Upper lobe of right lung (tissue), 1 donor: Measurements from ENCODE around the gene DYNLRB2. TPM values are rescaled to one million over a fixed set of nuclear protein-coding genes. Genes with fewer than 3 reads are reported as not detected.
A peak's percentile ranks its signal among the peaks of the same experiment; 100 is the strongest.

ENCODE experiments used
- ATAC-seq: fragments of 200-7000 bp; cut with Tn5 transposase; one replicate; pipeline ENCODE4 v1.9.1; 2020; ENCODE audit warnings: mild to moderate bottlenecking, moderate library complexity
- DNase-seq: peaks from one replicate; pipeline ENCODE4 v3.0.0-alpha.2; 2020
- H3K27ac ChIP-seq: fragments of 200-600 bp; one replicate; pipeline ENCODE4 v1.8.0; 2022
- H3K27me3 ChIP-seq: fragments of 200-600 bp; one replicate; pipeline ENCODE4 v1.8.0; 2022; ENCODE audit warnings: mild to moderate bottlenecking
- H3K36me3 ChIP-seq: fragments of 200-600 bp; one replicate; pipeline ENCODE4 v1.8.0; 2022
- H3K4me1 ChIP-seq: fragments of 200-600 bp; one replicate; pipeline ENCODE4 v1.8.0; 2022
- H3K4me3 ChIP-seq: fragments of 200-600 bp; one replicate; pipeline ENCODE4 v1.8.0; 2022; ENCODE audit warnings: mild to moderate bottlenecking
- H3K9me3 ChIP-seq: fragments of 200-600 bp; one replicate; pipeline ENCODE4 v1.8.0; 2022
- CTCF ChIP-seq: fragments of 200-600 bp; IDR thresholded peaks from one replicate; pipeline ENCODE4 v1.8.0; 2022; ENCODE audit warnings: antibody characterized with exemption
- intact Hi-C: fragments of 100-400 bp; cut with DNase I; formaldehyde crosslinking; loops from one replicate; pipeline ENCODE4 v1.11.0; 2022
- total RNA-seq: library from RNA; stranded (reverse); fragmentation: NEBNext Ultra II Directional; extraction: Animal tissue kit (Norgen Biotek cat#: 25700); gene quantifications from one replicate; pipeline ENCODE4 v1.2.1, GENCODE V29; 2021
- donor health status: DM: no; HTN: yes; CAD: no; lungs with severe emphysema.

Gene DYNLRB2
- total RNA-seq, 1 donor from 2014 or later = not detected

GRCh38 chr16:80569440-80570105, 28.8 kb downstream of the DYNLRB2 start:
- no peak overlapping the region for H3K4me3 ChIP-seq
- no peak for TF ChIP-seq CTCF
- intact Hi-C loops = no loop called here
- H3K27ac ChIP-seq = no peak overlapping the region
- H3K4me1 ChIP-seq = no peaks in the 10 kb centered on the region
- no peaks in the 10 kb centered on the region for H3K9me3 ChIP-seq
- H3K27me3 ChIP-seq = no peaks in the 10 kb centered on the region
- DNase-seq (no peak), ATAC-seq (peak; percentile 30)
- H3K36me3 ChIP-seq = no peaks in the 10 kb centered on the region

GRCh38 chr16:80570106-80570478, 29.3 kb downstream of the DYNLRB2 start:
- H3K27me3 ChIP-seq = no peaks in the 10 kb centered on the region
- no peak for DNase-seq
- no peaks in the 10 kb centered on the region for H3K9me3 ChIP-seq

GRCh38 chr16:80573700-80574120, 32.9 kb downstream of the DYNLRB2 start:
- intact Hi-C loops = no loop called here
- DNase-seq = no peak
- Histone ChIP-seq H3K9me3 (no peaks in the 10 kb centered on the region), H3K27me3 (no peaks in the 10 kb centered on the region), H3K4me3 (no peak overlapping the region), H3K36me3 (no peaks in the 10 kb centered on the region), H3K27ac (no peak overlapping the region), H3K4me1 (no peaks in the 10 kb centered on the region)
- TF ChIP-seq CTCF = no peak
- no peak for ATAC-seq

More at GRCh38 chr16:80570106-80570478, 29.3 kb downstream of the DYNLRB2 start:
- no peak for TF ChIP-seq CTCF
- no peak overlapping the region for H3K27ac ChIP-seq
- H3K4me1 ChIP-seq = no peaks in the 10 kb centered on the region
- intact Hi-C loops = no loop called here
- H3K4me3 ChIP-seq = no peak overlapping the region
- H3K36me3 ChIP-seq = no peaks in the 10 kb centered on the region
- ATAC-seq = no peak

GRCh38 chr16:80576343-80576912, 35.6 kb downstream of the DYNLRB2 start:
- DNase-seq = no peak
- no peak overlapping the region for H3K27ac ChIP-seq
- H3K27me3 ChIP-seq = no peaks in the 10 kb centered on the region
- H3K9me3 ChIP-seq = no peaks in the 10 kb centered on the region
- no peak for ATAC-seq
- TF ChIP-seq CTCF = no peak
- H3K4me3 ChIP-seq = no peak overlapping the region
- intact Hi-C loops = no loop called here
- no peaks in the 10 kb centered on the region for H3K36me3 ChIP-seq
- H3K4me1 ChIP-seq = no peaks in the 10 kb centered on the region

GRCh38 chr16:80577485-80578280, 36.9 kb downstream of the DYNLRB2 start:
- H3K27ac ChIP-seq = no peak overlapping the region
- ATAC-seq (no peak), DNase-seq (no peak)
- TF ChIP-seq CTCF = no peak
- H3K9me3 ChIP-seq = no peaks in the 10 kb centered on the region
- no peak overlapping the region for H3K4me3 ChIP-seq
- intact Hi-C loops = no loop called here
- no peaks in the 10 kb centered on the region for H3K27me3 ChIP-seq
- no peaks in the 10 kb centered on the region for H3K36me3 ChIP-seq
- H3K4me1 ChIP-seq = no peaks in the 10 kb centered on the region
